ENCODE measurements around the gene PLXNA4.

DNA sequence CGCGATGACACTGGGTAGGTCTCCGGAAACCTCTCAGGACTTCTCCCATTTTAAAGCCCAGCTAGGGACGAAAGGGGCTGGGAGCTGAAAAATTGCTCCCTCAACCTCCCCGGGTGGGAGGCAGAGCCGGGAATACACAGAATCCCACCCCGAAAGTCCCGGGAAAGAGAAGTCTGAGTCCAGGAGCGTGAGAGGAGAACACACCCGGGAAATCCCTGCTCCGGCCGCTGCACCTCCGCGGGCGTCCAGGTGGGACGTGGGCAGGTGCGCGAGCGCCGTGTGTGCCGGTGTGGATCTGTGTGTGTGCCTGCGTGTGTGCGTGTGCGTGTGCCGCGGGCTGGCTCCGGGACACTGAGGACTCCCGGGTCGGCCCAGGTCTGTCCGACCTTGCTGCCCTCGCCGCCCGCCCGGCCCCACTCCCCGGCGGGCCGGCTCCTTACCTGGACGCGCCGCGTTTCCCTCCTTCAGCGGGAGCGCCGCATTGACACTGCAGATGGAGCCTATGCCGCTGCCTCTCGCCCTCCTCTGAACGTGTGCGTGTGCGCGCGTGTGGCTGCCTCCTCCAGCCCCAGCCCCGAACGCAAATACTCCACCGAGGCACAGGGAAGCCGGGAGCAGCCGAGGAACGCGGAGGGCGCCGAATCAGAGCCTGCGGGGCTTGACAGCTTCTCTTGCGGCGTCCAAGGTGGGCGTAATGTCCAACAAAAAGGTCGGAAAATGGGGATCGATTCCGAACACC, at the start of gene PLXNA4:
- TF ChIP-seq, protein P1, sequence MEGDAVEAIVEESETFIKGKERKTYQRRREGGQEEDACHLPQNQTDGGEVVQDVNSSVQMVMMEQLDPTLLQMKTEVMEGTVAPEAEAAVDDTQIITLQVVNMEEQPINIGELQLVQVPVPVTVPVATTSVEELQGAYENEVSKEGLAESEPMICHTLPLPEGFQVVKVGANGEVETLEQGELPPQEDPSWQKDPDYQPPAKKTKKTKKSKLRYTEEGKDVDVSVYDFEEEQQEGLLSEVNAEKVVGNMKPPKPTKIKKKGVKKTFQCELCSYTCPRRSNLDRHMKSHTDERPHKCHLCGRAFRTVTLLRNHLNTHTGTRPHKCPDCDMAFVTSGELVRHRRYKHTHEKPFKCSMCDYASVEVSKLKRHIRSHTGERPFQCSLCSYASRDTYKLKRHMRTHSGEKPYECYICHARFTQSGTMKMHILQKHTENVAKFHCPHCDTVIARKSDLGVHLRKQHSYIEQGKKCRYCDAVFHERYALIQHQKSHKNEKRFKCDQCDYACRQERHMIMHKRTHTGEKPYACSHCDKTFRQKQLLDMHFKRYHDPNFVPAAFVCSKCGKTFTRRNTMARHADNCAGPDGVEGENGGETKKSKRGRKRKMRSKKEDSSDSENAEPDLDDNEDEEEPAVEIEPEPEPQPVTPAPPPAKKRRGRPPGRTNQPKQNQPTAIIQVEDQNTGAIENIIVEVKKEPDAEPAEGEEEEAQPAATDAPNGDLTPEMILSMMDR (IDR thresholded peaks at IDR 0.05) = no peak
- no peak for TF ChIP-seq POLR2A (IDR thresholded peaks at IDR 0.05)

Data from lower leg skin (tissue), 3 donors.